CD14-positive monocyte (primary cell): Measurements from ENCODE around the gene CPT1A. TPM values are rescaled to one million over a fixed set of nuclear protein-coding genes. Genes with fewer than 3 reads are reported as not detected.
A peak's percentile ranks its signal among the peaks of the same experiment; 100 is the strongest.

Experiments
- DNase-seq, 3 donors: peaks; one replicate each; pipeline ENCODE4 v3.0.0-alpha.2; 2011 to 2022
- H2AFZ ChIP-seq: 2 replicates; pipeline ENCODE4 v1.6.0; 2012; ENCODE audit warnings: mild to moderate bottlenecking, low read depth, low read length, inconsistent platforms; ENCODE audit not compliant: insufficient read depth, poor library complexity, severe bottlenecking
- H3K27ac ChIP-seq, 2 donors: 1 replicate in 1 of 2; 2 replicates in 1 of 2; pipeline ENCODE4 v1.5.1; 2012 to 2013; ENCODE audit warnings: low read length in 2 of 2, control low read depth in 1 of 2, inconsistent platforms in 1 of 2, low read depth in 1 of 2, mild to moderate bottlenecking in 1 of 2
- H3K27me3 ChIP-seq, 2 donors: one replicate each; pipeline versions ENCODE4 v1.6.0 to v1.6.1; 2011 to 2013; ENCODE audit warnings: low read length in 2 of 2; ENCODE audit not compliant: control insufficient read depth in 2 of 2, insufficient read depth in 2 of 2
- H3K36me3 ChIP-seq, 2 donors: replicated peaks in 1 of 2; 1 replicate in 1 of 2; 2 replicates in 1 of 2; pipeline versions ENCODE4 v1.5.1 to v1.6.1; 2012 to 2013; ENCODE audit warnings: low read length in 2 of 2, control low read depth in 1 of 2, inconsistent platforms in 1 of 2, mild to moderate bottlenecking in 1 of 2; ENCODE audit not compliant: insufficient read depth in 2 of 2, control insufficient read depth in 1 of 2
- H3K4me1 ChIP-seq, 2 donors: 1 replicate in 1 of 2; 2 replicates in 1 of 2; pipeline versions ENCODE4 v1.5.1 to v1.6.1; 2012 to 2013; ENCODE audit warnings: low read length in 2 of 2, control low read depth in 1 of 2, inconsistent platforms in 1 of 2, mild to moderate bottlenecking in 1 of 2, moderate library complexity in 1 of 2; ENCODE audit not compliant: insufficient read depth in 2 of 2, control insufficient read depth in 1 of 2
- H3K4me2 ChIP-seq: replicated peaks from 2 replicates; pipeline ENCODE3; 2012; ENCODE audit warnings: low read length, moderate library complexity, mild to moderate bottlenecking; ENCODE audit not compliant: poor library complexity, severe bottlenecking; ENCODE audit errors: extremely low read depth
- H3K4me3 ChIP-seq, 3 experiments: fragments of 200-600 bp in 1 of 3; sonication (generic) in 1 of 3; replicated peaks in 1 of 3; 1 replicate in 2 of 3; 2 replicates in 1 of 3; pipeline ENCODE4 v1.5.1; 2011 to 2013; ENCODE audit warnings: low read length in 3 of 3, mild to moderate bottlenecking in 3 of 3, control low read depth in 2 of 3, low read depth in 2 of 3, inconsistent platforms in 1 of 3, moderate library complexity in 1 of 3
- H3K79me2 ChIP-seq: 2 replicates; pipeline ENCODE4 v1.6.0; 2012; ENCODE audit warnings: mild to moderate bottlenecking, control low read depth, inconsistent platforms, low read length, moderate library complexity; ENCODE audit not compliant: insufficient read depth
- H3K9ac ChIP-seq: 2 replicates; pipeline ENCODE4 v1.6.0; 2017; ENCODE audit warnings: low read length, mild to moderate bottlenecking; ENCODE audit not compliant: insufficient read depth, poor library complexity, severe bottlenecking
- H3K9me3 ChIP-seq, 2 donors: replicated peaks in 1 of 2; 1 replicate in 1 of 2; 2 replicates in 1 of 2; pipeline versions ENCODE4 v1.5.1 to v1.6.1; 2012 to 2013; ENCODE audit warnings: low read length in 2 of 2, control low read depth in 1 of 2; ENCODE audit not compliant: control insufficient read depth in 1 of 2, insufficient read depth in 1 of 2
- H4K20me1 ChIP-seq: 2 replicates; pipeline ENCODE4 v1.6.0; 2012; ENCODE audit warnings: mild to moderate bottlenecking, low read length, control low read depth, moderate library complexity; ENCODE audit not compliant: insufficient read depth
- H3K27ac Mint-ChIP-seq, 7 donors: one replicate each; pipeline ENCODE4 v1.8.0; 2020; ENCODE audit warnings: mild to moderate bottlenecking in 7 of 7, mixed read lengths in 7 of 7, moderate library complexity in 6 of 7, inconsistent platforms in 2 of 7
- H3K27me3 Mint-ChIP-seq, 3 donors: one replicate each; pipeline ENCODE4 v1.8.0; 2021 to 2022; ENCODE audit warnings: low read depth in 3 of 3, mild to moderate bottlenecking in 3 of 3, mixed read lengths in 3 of 3, moderate library complexity in 3 of 3, inconsistent platforms in 1 of 3
- H3K36me3 Mint-ChIP-seq, 2 donors: one replicate each; pipeline ENCODE4 v1.8.0; 2020; ENCODE audit warnings: mixed read lengths in 2 of 2, inconsistent platforms in 1 of 2, mild to moderate bottlenecking in 1 of 2
- H3K4me1 Mint-ChIP-seq: one replicate; pipeline ENCODE4 v1.8.0; 2020; ENCODE audit warnings: mild to moderate bottlenecking, mixed read lengths
- H3K4me3 Mint-ChIP-seq, 2 donors: one replicate each; pipeline ENCODE4 v1.8.0; 2020; ENCODE audit warnings: mild to moderate bottlenecking in 2 of 2, mixed read lengths in 2 of 2, moderate library complexity in 1 of 2
- H3K9me3 Mint-ChIP-seq, 7 donors: one replicate each; pipeline ENCODE4 v1.8.0; 2020 to 2022; ENCODE audit warnings: mixed read lengths in 7 of 7, mild to moderate bottlenecking in 6 of 7, moderate library complexity in 6 of 7, inconsistent platforms in 2 of 7
- WGBS: methylation state at CpG from one replicate; pipeline ENCODE4 v1.1.5; 2013; ENCODE audit warnings: missing lambda C conversion rate; ENCODE audit not compliant: insufficient coverage; 5-methylcytosine and 5-hydroxymethylcytosine counted together
- intact Hi-C, 2 donors: fragments of 100-400 bp; cut with micrococcal nuclease; formaldehyde crosslinking; loops; one replicate each; pipeline versions ENCODE4 v1.15.0 to v1.15.1; 2023
- polyA plus RNA-seq, 3 donors: library from polyadenylated mRNA; depleted of rRNA in 1 of 3; unstranded in 2 of 3; stranded (reverse) in 1 of 3; fragments of 300-500 nt in 2 of 3; fragments of >200 nt in 1 of 3; fragmentation: Illumina TruSeq in 2 of 3; gene quantifications; 1 replicate in 2 of 3; 2 replicates in 1 of 3; pipeline ENCODE4 v1.2.3, GENCODE V29; 2012 to 2021
- TF ChIP-seq, protein P1 (sequence below): fragments of 200-600 bp; IDR thresholded peaks from one replicate; pipeline ENCODE4 v1.8.0; 2022; ENCODE audit warnings: antibody characterized with exemption, mild to moderate bottlenecking

The CPT1A gene
- polyA plus RNA-seq, 3 donors, result 5.6 to 42.5 (median 7.0) TPM

DNA sequence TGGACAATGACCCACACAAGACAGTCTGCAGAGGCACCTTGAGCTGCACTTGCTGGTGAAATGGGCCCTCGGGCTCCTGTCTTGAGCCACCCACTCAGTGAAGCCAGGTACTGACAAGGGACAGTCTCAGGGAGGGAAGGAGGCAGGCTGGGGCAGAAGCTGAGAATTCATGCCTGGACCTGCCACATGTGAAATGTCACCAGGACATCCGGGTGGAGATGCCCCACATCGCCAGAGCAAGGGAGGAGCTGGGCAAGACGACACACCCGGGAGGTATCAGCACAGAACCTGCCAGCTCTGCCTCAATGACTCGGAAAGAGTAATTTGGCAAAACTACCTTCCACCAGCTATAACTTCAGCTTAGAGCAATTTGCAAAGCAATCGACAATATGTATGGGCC, 23.5 kb downstream of the CPT1A start:
- H3K36me3 ChIP-seq, result peaks cover 25 to 75% of the 10 kb centered on the region in 2 donors
- H2AFZ ChIP-seq, result no peak overlapping the region
- no peaks in the 10 kb centered on the region for H3K27me3 ChIP-seq
- H3K9me3 ChIP-seq, result no peaks in the 10 kb centered on the region
- H4K20me1 ChIP-seq, result peaks cover 93% of the 10 kb centered on the region
- no peak overlapping the region for H3K9ac ChIP-seq
- Mint-ChIP-seq H3K36me3 (peaks cover 36 to 60% of the 10 kb centered on the region in 2 donors), H3K27me3 (peaks cover 0 to 3% (median 0%) of the 10 kb centered on the region in 3 donors), H3K9me3 (peaks cover 0 to 3% (median 0%) of the 10 kb centered on the region in 7 donors), H3K4me3 (no peak overlapping the region), H3K4me1 (peaks cover 14% of the 10 kb centered on the region), H3K27ac (peak overlapping the region in 4 of 7 donors; percentile 32 to 72 (median 66))
- no peaks in the 10 kb centered on the region for H3K4me1 ChIP-seq
- peak overlapping the region in 1 of 2 donors; percentile 31 for H3K27ac ChIP-seq
- TF ChIP-seq, protein P1, sequence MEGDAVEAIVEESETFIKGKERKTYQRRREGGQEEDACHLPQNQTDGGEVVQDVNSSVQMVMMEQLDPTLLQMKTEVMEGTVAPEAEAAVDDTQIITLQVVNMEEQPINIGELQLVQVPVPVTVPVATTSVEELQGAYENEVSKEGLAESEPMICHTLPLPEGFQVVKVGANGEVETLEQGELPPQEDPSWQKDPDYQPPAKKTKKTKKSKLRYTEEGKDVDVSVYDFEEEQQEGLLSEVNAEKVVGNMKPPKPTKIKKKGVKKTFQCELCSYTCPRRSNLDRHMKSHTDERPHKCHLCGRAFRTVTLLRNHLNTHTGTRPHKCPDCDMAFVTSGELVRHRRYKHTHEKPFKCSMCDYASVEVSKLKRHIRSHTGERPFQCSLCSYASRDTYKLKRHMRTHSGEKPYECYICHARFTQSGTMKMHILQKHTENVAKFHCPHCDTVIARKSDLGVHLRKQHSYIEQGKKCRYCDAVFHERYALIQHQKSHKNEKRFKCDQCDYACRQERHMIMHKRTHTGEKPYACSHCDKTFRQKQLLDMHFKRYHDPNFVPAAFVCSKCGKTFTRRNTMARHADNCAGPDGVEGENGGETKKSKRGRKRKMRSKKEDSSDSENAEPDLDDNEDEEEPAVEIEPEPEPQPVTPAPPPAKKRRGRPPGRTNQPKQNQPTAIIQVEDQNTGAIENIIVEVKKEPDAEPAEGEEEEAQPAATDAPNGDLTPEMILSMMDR, result no peak
- DNase-seq, result no peak
- H3K4me2 ChIP-seq, result no peak overlapping the region
- peaks cover 84% of the 10 kb centered on the region for H3K79me2 ChIP-seq
- no peak overlapping the region for H3K4me3 ChIP-seq
- intact Hi-C loops, result no loop called here
- WGBS, result 82% methylated on average over 5 of the region's 7 CpGs

DNA sequence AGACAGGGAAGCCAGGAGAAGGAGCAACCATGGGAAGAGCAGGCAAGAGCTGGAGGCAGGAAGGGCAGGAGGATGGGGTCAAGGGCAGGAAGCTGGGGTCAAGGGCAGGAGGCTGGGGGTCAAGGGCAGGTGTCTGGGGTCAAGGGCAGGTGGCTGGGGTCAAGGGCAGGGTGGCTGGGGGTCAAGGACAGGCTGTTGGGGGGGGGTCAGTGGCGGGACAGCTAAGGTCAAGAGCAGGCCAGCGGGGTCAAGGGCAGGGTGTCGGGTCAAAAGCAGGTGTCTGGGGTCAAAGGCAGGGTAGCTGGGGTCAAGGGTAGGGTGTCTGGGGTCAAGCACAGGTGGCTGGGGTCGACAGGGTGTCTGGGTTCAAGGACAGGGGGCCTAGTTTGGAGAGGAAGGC, 24.2 kb downstream of the CPT1A start:
- intact Hi-C loops, result no loop called here
- peaks cover 41 to 66% of the 10 kb centered on the region in 2 donors for H3K36me3 Mint-ChIP-seq
- H3K4me1 Mint-ChIP-seq, result peaks cover 10% of the 10 kb centered on the region
- Histone ChIP-seq H4K20me1 (peaks cover 91% of the 10 kb centered on the region), H3K4me3 (no peak overlapping the region), H3K79me2 (peaks cover 81% of the 10 kb centered on the region), H3K36me3 (peaks cover 30 to 75% of the 10 kb centered on the region in 2 donors), H2AFZ (no peak overlapping the region), H3K27me3 (no peaks in the 10 kb centered on the region), H3K9ac (no peak overlapping the region), H3K4me2 (no peak overlapping the region), H3K4me1 (no peaks in the 10 kb centered on the region), H3K27ac (peak overlapping the region in 1 of 2 donors; percentile 33), H3K9me3 (no peaks in the 10 kb centered on the region)
- H3K27ac Mint-ChIP-seq, result peak overlapping the region in 5 of 7 donors; percentile 26 to 77 (median 57)
- TF ChIP-seq, protein P1, result no peak
- no peak for DNase-seq
- WGBS, result 94% methylated on average over 2 of the region's 4 CpGs
- peaks cover 0 to 3% (median 0%) of the 10 kb centered on the region in 3 donors for H3K27me3 Mint-ChIP-seq
- no peaks in the 10 kb centered on the region for H3K9me3 Mint-ChIP-seq
- no peak overlapping the region for H3K4me3 Mint-ChIP-seq
